NCI-H2107 treated with DMSO at 0.1 percent for 48 hours (cell line): ENCODE results near the gene PDE3B.
A peak's percentile ranks its signal among the peaks of the same experiment; 100 is the strongest.
"Not testable (repeated sequence)": the region's sequence is repeated elsewhere in the genome, so short reads cannot be mapped to it uniquely, and the experiment has no call there.

ENCODE experiments used
- DNase-seq: peaks from one replicate; lab custom pipeline; 2025; ENCODE audit not compliant: unreplicated experiment; lab: John Stamatoyannopoulos, UW

PDE3B gene

DNA sequence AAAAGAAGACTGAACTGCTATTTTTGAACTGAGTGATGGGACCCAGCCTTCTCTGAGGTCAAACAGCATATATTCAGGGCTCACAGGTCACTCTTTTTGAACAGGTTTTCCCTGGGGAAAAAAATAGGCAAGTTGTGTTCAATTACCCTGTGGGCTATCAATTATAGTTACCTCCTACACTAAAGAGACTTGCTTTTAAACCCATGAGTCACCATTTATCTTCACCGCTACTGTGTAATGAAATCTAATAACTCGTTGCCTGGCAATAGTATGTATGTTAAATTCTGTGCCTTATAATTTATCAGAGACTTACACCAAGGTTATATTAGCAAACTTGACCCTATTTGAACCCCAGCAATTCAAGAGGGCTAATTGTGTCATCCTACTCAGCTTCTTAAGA is 149.9 kb downstream of the PDE3B start:
- DNase-seq = no peak

DNA sequence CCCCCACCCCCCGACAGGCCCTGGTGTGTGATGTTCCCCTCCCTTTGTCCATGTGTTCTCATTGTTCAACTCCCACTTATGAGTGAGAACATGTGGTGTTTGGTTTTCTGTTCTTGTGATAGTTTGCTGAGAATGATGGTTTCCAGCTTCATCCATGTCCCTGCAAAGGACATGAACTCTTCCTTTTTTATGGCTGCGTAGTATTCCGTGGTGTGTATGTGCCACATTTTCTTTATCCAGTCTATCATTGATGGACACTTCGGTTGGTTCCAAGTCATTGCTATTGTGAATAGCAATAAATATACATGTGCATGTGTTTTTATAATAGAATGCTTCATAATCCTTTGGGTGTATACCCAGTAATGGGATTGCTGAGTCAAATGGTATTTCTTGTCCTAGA is 152.4 kb downstream of the PDE3B start:
- DNase-seq = not testable (repeated sequence)

DNA sequence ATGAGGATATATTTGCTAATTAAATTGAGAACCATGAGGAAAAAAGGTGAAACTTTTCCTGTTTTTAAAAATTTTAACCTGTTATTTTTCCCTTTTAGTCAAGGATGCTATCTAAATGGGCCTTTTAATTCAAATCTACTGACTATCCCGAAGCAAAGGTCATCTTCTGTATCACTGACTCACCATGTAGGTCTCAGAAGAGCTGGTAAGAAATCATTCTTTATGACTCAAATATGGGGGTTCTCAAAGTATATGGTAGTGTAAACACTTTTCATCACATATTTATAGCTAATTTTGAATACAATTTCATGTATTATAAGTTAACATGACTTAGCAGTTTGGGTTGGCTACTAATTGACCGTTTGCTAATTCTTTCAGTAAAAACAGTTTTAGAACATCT is 160.2 kb downstream of the PDE3B start:
- DNase-seq = no peak

DNA sequence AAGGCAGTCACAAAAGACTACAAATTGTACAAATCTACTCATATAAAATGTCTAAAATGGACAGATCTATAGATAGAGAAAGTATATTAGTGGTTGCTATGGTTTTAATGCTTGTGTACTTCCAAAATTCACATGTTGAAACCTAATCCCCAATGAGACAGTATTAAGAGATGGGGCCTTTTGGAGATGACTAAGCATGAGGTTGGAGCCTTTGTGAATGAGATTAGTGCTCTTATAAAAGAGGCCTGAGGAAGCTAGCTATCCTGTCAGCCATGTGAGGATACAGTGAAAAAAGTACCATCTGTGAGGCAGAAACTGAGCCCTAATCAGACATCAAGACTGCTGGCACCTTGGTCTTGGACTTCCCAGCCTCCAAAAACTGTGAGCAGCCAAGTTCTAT is 165.9 kb downstream of the PDE3B start:
- no peak for DNase-seq

DNA sequence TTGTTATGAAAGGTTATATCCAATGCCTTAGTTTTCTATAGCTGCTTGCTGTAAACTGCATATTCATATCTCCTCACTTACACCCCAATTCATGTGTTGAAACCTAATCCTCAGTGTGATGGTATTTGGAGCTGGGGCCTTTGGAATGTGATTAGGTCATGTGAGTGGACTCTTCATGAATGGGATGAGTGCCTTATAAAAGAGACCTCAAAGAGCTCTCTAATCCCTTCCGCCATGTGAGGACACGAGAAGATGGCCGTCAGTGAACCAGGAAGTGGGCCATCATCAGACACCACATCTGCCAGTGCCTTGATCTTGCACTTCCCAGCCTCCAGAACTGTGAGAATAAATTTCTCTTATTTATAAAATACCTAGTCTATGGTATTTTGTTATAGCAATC is 169.2 kb downstream of the PDE3B start:
- DNase-seq = no peak

DNA sequence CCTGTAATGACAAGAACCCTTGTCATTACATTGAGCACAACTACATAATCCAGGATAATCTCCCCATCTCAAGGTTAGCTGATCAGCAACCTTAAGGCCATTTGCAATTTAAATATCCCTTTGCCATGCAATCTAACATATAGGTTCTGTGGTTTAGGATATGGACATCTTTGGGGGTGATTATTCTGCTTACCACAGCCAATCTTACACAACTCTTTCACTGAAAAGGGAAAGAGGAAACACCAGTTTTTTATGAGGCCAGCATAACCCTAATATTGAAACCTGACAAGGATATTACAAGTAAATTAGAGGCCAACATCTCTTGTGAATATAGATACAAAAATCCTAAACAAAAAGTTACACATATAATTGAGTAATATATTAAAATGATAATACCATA is 169.9 kb downstream of the PDE3B start:
- no peak for DNase-seq

DNA sequence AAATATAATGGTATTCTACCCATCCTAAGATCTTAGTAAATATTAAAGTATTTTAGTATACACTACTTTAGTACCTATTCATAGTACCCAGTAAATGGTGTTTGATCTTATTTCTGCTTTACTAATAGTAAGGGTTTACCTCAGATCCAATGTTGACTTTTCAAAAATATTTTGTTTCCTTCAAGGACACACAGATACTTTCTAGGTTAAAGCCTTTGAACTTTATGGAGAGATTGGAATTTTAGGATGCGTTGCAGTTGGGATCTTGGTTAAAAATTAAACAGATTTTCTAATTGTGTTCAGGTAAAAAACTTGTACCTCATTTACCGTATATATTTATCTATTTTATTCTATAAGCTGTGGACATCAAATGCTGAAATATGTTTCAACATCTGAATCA is 175.2 kb downstream of the PDE3B start:
- no peak for DNase-seq

DNA sequence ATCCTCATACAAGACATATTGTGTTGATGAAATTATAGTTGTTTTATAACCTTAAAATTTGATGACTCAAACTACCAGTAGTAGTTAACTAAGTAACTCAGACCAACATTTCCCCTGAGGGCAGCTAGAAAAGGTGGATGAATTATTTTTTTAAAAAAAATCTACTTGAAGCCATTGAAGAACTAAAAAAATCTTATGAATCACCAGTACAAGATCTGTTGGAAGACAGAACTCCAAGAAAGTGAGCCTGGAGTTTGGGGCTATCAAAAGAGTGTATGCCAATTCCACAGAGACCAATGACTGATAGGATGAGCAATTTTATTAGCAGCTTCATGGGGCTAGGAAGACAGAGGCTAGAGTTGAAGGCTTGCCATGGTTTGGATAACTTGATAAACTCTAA is 176.0 kb downstream of the PDE3B start:
- DNase-seq = no peak

DNA sequence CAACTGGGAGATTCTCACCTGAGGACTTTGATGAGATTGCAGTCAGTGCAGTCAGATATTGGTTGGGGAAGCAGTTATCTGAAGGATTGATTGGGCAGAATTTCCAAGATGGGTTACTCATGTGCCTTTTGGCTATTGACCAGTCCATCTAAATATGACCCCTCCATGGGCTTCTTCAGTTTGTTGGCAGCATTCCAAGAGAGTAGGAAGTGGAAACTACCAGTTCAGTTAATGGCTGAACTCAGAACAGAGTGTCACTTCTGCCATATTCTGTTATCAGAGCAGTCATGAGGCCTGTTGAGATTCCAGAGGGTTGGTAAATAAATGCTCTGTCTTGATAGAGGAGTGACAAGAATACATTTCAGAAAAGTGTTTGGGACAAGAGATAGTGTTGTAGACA is 177.4 kb downstream of the PDE3B start:
- no peak for DNase-seq

DNA sequence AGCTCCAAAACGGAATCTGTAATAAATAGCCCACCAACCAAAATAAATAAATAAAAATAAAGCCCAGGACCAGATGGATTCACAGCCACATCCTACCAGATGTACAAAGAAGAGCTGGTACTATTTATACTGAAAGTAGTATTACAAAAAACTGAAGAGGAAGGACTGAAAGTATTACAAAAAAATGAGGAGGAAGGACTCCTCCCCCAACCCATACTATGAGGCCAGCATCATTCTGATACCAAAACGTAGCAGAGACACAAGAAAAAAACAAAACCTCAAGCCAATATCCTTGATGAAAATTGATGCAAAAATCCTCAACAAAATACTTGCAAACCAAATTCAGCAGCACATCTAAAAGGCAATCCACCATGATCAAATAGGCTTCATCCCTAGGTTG is 183.0 kb downstream of the PDE3B start:
- DNase-seq = no peak

DNA sequence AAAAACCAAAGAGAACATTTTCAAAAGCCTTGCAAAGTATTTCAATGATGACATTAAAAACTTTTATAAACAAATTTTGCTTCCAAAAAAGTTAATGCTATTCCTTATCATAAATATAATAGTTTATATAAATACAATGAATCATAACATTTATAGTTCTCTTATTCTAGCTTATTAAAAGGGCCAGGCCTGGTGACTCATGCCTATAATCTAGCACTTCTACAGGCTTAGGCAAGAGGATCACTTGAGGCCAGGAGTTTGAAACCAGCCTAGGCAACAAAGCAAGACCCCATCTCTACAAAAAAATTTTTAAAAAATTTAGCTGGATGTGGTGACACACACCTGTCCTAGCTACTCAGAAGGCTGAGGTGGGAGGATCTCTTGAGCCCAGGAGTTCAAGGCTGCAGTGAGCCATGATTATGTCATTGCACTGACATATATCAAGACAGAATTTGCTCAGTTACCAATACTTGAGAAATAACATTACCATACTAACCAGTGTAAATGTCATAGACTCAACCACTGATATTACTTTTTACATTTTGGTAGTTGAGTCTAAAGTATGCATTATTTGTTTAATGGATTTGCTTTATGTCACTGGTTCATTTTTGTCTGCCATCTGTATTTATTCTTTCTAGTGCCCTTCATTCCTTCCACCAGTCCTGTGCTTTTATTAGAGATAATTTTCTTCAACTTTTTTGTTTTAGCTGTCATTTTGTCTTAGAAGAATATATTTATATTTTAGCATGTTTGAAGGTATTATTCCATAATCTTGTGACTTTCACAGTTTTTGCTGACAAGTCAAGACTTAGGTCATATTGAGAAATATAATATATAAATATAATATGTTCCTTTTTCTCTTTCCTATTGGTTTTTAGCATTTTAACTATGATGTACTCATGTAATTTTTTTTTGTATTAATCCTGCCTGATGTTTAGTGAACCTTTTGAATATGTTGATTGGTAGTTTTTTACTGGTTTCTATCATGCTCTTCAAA is 192.2 kb downstream of the PDE3B start:
- no peak for DNase-seq

DNA sequence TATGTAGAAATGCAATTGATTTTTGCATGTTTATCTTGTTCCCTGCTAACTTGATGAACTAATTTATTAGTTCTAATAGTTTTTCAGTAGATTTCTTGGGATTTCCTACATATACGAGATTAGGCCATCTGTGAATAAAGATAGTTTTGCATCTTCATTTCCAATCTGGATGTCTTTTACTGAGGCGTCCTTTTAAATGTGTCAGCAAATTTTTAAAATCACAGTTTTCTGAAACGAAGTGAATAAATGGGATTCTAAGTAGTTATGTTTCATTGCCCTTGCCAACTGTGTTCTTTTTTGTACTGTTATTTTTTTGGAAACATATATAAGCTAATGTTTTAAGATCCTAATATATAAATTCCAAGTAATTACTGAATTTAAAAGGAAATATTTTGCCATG is 198.4 kb downstream of the PDE3B start:
- DNase-seq = no peak

DNA sequence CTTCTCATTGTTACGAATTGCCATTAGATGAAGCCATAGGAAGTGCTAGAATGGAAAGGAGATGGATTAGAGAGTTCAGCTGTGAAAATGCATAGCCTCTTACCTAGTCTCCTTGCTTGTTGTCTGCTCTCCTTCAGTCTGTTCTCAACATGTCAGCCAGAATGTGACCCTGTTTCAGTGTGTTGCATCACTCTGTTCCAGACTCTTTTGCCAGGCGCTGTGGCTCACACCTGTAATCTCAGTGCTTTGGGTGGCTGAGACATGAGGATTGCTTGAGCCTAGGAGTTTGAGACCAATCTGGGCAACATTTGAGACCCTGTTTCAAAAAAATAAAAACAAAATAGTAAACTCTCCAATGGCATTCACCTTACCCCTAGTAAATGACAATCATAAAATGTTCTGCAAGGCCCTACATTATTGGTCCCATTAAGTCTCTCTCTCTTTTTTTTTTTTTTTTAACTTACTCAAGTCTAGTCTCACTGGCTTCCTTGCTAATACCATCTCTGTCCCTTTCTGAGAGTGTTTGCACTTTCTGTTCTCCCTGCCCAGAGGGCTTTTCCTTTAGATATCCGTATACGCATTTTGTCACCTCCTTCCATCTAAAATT is 209.1 kb downstream of the PDE3B start:
- DNase-seq = peak; percentile 13

DNA sequence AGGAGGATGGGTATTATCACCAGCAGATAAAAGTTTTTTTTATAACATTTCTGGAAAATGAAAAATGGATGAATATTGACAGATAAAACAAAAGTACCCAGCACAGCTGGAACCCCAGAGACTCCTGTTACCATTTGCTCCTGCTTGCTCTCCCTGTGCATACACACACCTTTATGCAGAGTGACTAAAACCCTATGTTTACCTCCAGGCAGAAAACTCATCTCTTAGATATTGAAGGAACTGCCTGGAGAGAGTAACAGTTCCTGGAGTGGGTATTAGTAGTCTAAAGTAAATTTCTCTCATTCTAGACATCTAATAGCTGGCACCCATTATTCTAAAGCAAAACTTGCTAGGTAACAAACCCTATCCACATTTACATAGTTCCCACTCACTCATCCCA is 210.5 kb downstream of the PDE3B start:
- DNase-seq = no peak

DNA sequence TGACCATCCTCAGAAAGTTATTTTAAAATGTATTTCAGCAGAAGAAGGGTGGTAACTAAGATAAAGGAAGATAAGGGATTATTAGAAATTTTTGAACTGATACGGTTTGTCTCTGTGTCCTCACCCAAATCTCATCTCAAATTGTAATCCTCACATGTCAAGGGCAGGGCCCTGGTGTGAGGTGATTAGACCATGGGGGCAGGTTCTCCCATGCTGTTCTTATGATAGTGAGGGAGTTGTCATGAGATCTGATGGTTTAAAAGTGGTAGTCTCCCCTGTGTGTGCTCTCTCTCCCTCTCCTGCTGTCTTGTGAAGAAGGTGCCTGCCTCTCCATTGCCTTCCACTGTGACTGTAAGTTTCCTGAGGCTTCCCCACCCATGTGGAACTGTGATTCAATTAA is 212.3 kb downstream of the PDE3B start:
- no peak for DNase-seq

DNA sequence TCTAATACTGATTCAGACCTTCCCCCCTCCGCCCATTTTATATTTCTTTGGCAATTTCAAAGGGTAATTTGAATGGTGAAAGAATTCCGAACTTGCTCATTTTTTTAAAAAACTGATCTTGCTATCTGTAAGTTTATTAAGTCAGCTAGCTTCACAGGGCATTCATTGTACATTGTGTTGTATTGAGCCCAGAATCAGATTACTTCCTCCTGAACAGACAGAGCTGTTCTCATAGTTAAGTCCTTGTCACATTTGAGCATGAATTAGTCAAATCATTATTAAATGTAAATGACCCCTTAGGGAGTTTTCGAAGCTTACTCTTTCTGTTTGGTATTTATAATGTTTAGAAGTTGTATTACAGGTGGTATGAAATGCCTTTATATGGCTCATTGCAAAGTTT is 214.0 kb downstream of the PDE3B start:
- DNase-seq = no peak

DNA sequence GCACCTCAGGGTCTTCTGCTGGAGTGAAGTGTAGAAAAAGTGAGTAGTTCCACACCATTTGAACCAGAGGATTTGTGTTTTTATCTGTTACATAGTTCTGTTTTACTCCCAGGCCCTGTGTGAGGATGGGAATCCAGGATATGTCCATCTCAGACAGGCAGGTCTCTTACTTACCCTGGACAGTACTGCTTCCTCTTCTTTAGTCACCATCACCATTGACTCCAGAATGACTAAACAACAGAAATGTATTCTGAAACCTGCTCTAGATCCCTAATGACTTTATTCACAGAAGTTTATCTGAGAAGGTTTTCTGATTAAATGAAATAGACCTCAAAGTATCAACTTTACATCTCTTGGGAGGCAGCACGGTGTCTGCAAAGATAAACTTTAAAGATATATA is 214.8 kb downstream of the PDE3B start:
- no peak for DNase-seq

DNA sequence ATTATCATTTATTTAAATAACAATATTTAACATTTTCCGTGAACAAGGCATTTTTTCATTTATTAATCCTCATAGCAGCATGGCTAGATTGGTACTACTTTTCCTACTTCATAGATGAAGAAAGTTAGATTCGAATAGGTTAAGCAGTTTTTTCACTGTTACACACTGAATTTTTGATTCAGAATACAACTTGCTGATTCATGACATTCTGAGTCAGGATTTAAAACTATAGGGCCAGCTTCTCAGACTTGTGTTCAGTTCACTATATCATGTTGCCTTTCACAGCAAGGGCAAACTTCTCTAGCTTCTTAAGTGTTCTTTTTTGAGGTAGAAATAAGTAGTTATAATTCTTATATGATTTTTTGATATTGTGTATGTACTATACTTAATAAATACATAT is 216.9 kb downstream of the PDE3B start:
- no peak for DNase-seq

DNA sequence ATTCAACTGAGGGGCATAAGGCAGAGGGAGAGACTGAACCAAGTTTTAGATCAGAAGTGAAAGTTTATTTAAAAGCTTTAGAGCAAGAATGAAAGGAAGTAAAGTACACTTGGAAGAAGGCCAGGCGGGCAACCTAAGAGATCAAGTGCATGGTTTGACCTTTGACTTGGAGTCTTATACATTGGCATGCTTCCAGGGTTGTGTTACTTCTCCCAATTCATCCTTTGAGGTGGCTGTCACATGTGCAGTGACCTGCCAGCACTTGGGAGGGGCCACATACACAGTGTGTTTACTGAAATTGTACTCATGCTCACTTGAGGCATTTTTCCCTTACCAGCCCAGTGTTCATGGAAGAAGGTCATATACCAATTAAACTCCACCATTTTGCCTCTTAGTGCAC is 218.1 kb downstream of the PDE3B start:
- DNase-seq = no peak

DNA sequence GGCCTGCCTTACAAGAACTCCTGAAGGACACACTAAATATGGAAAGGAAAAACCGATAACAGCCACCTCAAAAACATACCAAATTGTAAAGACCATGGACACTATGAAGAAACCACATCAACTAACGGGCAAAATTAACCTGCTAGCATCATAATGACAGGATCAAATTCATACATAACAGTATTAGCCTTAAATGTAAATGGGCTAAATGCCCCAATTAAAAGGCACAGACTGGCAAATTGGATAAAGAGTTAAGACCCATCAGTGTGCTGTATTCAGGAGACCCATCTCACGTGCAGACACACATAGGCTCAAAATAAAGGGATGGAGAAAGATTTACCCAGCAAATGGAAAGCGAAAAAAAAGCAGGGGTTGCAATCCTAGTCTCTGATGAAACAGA is 220.2 kb downstream of the PDE3B start:
- not testable (repeated sequence) for DNase-seq

DNA sequence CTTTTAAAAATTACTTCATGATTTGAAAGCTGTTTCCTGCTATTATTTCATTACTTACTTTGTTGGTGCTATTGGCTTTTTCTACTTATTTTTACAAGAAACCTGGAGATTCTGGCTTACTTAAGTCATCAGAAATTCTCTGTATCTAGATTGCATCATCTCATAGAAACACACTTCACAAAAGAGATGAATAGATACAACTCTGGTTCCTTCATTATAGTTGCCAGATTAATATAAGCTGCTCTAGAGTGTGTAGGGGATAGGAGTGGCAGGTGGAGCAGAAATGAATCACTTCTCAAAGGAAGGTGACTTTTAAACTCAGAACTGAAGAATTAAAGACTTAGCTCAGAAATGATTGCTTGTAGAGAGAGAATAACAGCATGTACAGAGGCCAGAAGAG is 228.4 kb downstream of the PDE3B start:
- DNase-seq = no peak

DNA sequence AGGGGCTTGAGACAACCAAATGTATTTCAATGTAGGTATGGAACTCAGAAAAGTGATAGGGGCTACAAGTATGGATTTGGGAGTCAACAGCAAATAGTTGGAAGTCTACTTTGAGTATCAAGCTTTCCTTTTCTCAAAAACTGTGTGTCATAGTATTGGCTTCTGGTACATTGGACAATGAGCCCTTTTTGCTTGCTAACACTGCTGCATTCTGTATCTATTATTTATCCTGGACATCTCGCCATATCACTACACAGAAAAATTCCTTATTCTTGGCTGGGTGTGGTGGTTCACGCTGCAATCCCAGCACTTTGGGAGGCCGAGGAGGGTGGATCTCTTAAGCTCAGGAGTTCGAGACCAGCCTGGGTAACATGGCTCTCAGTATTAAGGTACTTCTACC is 230.0 kb downstream of the PDE3B start:
- no peak for DNase-seq

DNA sequence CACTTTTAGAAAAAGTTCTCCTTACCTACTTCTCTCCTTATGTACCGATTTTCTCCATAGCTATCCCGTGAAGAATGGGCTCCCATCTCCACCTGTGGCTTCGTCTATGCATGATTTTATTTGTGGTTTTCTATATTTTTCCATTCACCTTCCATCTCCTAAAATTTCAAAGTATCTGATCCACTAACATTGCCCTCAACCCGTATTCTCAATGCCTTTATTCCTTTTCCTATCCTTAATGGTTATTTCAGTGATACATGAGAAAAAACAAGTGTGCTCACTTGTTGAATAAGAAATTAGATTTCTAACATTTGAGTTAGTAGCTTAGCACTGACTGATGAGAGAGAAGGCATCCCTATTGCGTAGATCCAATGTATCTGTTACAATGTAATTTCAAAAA is 231.6 kb downstream of the PDE3B start:
- no peak for DNase-seq
